HepG2 (cell line): Measurements from ENCODE around the gene CLEC16A.

ENCODE experiments used
- CTCF ChIP-seq: sonication (generic); formaldehyde crosslinking; IDR thresholded peaks from 2 replicates; pipeline ENCODE4 v1.5.0; 2020; ENCODE audit warnings: mild to moderate bottlenecking, missing genetic modification reagents, moderate library complexity
- HES4 ChIP-seq: sonication (generic); formaldehyde crosslinking; IDR thresholded peaks from 2 replicates; pipeline ENCODE4 v1.9.0; 2021; ENCODE audit warnings: mild to moderate bottlenecking, missing genetic modification reagents, borderline replicate concordance
- KAT8 ChIP-seq: IDR thresholded peaks from 2 replicates; pipeline ENCODE4 v1.6.1; 2016; ENCODE audit warnings: missing genetic modification reagents, missing compliant biosample characterization
- MEIS1 ChIP-seq: sonication (generic); formaldehyde crosslinking; IDR thresholded peaks from 2 replicates; pipeline ENCODE4 v1.9.0; 2021; ENCODE audit warnings: mild to moderate bottlenecking, missing genetic modification reagents, moderate library complexity, borderline replicate concordance
- NFIC ChIP-seq: IDR thresholded peaks from 2 replicates; pipeline ENCODE4 v1.6.1; 2012; ENCODE audit warnings: mild to moderate bottlenecking, low read length, inconsistent platforms
- TCF12 ChIP-seq, 2 experiments: fragments of 450-650 bp in 1 of 2; sonication (generic) in 1 of 2; formaldehyde crosslinking in 1 of 2; IDR thresholded peaks; 2 replicates each; pipeline versions ENCODE4 v1.6.1 to v1.8.0; 2017 to 2022; ENCODE audit warnings: antibody characterized with exemption in 1 of 2, mild to moderate bottlenecking in 1 of 2, missing genetic modification reagents in 1 of 2, moderate library complexity in 1 of 2
- ZBTB4 ChIP-seq: sonication (generic); formaldehyde crosslinking; IDR thresholded peaks from 2 replicates; pipeline ENCODE4 v1.4.0; 2020; ENCODE audit warnings: missing genetic modification reagents, mild to moderate bottlenecking, borderline replicate concordance
- ZBTB42 ChIP-seq: sonication (generic); formaldehyde crosslinking; IDR thresholded peaks from 2 replicates; pipeline ENCODE4 v1.5.0; 2020; ENCODE audit warnings: mild to moderate bottlenecking, missing genetic modification reagents
- ZNF784 ChIP-seq: sonication (generic); formaldehyde crosslinking; IDR thresholded peaks from 2 replicates; pipeline ENCODE4 v1.5.1; 2020; ENCODE audit warnings: missing genetic modification reagents, mild to moderate bottlenecking, borderline replicate concordance

- TF ChIP-seq ZBTB4 = no peak
- no peak for TF ChIP-seq MEIS1 (CRISPR knock-in tag)
- no peak for TF ChIP-seq TCF12 (IDR thresholded peaks at IDR 0.05)
- no peak for TF ChIP-seq TCF12 (CRISPR knock-in tag; IDR thresholded peaks at IDR 0.05)
- TF ChIP-seq ZNF784 (CRISPR knock-in tag) = no peak
- TF ChIP-seq ZBTB42 (CRISPR knock-in tag) = no peak
- TF ChIP-seq HES4 (CRISPR knock-in tag) = no peak
- TF ChIP-seq KAT8 = no peak
- TF ChIP-seq NFIC = no peak
- no peak for TF ChIP-seq CTCF (CRISPR knock-in tag)
These were observed 176.8 kb downstream of the CLEC16A start for GRCh38 chr16:11121083-11121608.
